Hepatocyte (in vitro differentiated cells): Measurements from ENCODE around the gene ERMAP. TPM values are rescaled to one million over a fixed set of nuclear protein-coding genes. Genes with fewer than 3 reads are reported as not detected.

Source experiments
- DNase-seq: peaks from one replicate; pipeline ENCODE4 v3.0.0-alpha.2; 2016; ENCODE audit warnings: low spot score
- H2AFZ ChIP-seq: fragments of 200-600 bp; sonication (generic); 2 replicates; pipeline ENCODE4 v1.6.0; 2016; ENCODE audit warnings: antibody characterized with exemption, mild to moderate bottlenecking
- H3K27ac ChIP-seq: fragments of 200-600 bp; sonication (generic); 2 replicates; pipeline ENCODE4 v1.5.1; 2016; ENCODE audit warnings: mild to moderate bottlenecking
- H3K27me3 ChIP-seq: fragments of 200-600 bp; sonication (generic); 2 replicates; pipeline ENCODE4 v1.6.1; 2016
- H3K36me3 ChIP-seq: fragments of 200-600 bp; sonication (generic); replicated peaks from 2 replicates; pipeline ENCODE4 v1.5.1; 2016; ENCODE audit warnings: low read depth; ENCODE audit not compliant: insufficient read depth
- H3K4me1 ChIP-seq: fragments of 200-600 bp; sonication (generic); 2 replicates; pipeline ENCODE4 v1.5.1; 2016; ENCODE audit warnings: mild to moderate bottlenecking, moderate library complexity; ENCODE audit not compliant: insufficient read depth
- H3K4me2 ChIP-seq: fragments of 200-600 bp; sonication (generic); 2 replicates; pipeline ENCODE4 v1.6.0; 2016
- H3K4me3 ChIP-seq: fragments of 200-600 bp; sonication (generic); 2 replicates; pipeline ENCODE4 v1.5.1; 2016; ENCODE audit warnings: mild to moderate bottlenecking
- H3K79me2 ChIP-seq: fragments of 200-600 bp; sonication (generic); 2 replicates; pipeline ENCODE4 v1.6.0; 2017; ENCODE audit warnings: mild to moderate bottlenecking
- H3K9me2 ChIP-seq: fragments of 200-600 bp; sonication (generic); replicated peaks from 2 replicates; pipeline ENCODE4 v1.6.0; 2017; ENCODE audit warnings: mild to moderate bottlenecking; ENCODE audit not compliant: insufficient read depth
- H3K9me3 ChIP-seq: fragments of 200-600 bp; sonication (generic); 2 replicates; pipeline ENCODE4 v1.5.1; 2016; ENCODE audit warnings: low read depth, mild to moderate bottlenecking
- H4K20me1 ChIP-seq: fragments of 200-600 bp; sonication (generic); 2 replicates; pipeline ENCODE4 v1.6.0; 2016; ENCODE audit warnings: mild to moderate bottlenecking; ENCODE audit not compliant: insufficient read depth, poor library complexity, severe bottlenecking
- CTCF ChIP-seq: fragments of 200-600 bp; sonication (generic); IDR thresholded peaks from 2 replicates; pipeline ENCODE4 v1.5.1; 2016; ENCODE audit warnings: antibody characterized with exemption, mild to moderate bottlenecking; ENCODE audit not compliant: poor library complexity
- EZH2 ChIP-seq: fragments of 200-600 bp; sonication (generic); IDR thresholded peaks from 2 replicates; pipeline ENCODE4 v1.6.1; 2016; ENCODE audit warnings: antibody characterized with exemption, mild to moderate bottlenecking, borderline replicate concordance
- EZH2phosphoT487 ChIP-seq: fragments of 200-600 bp; sonication (generic); IDR thresholded peaks from one replicate; pipeline ENCODE4 v1.6.1; 2018; ENCODE audit warnings: antibody characterized with exemption, mild to moderate bottlenecking, low read depth, moderate library complexity; ENCODE audit not compliant: unreplicated experiment, severe bottlenecking
- WGBS: methylation state at CpG from one replicate; pipeline ENCODE4 v1.1.6; 2016; ENCODE audit warnings: low lambda C conversion rate; ENCODE audit errors: missing lambda C conversion rate; 5-methylcytosine and 5-hydroxymethylcytosine counted together
- polyA plus RNA-seq: library from polyadenylated mRNA; unstranded; fragments of >200 nt; fragmentation: Nextera tagmentation; extraction: Ambion mirVana; gene quantifications from 2 replicates; pipeline ENCODE4 v1.2.1, GENCODE V29; 2016
- total RNA-seq: library from RNA; depleted of rRNA; stranded (reverse); fragments of >200 nt; gene quantifications from 2 replicates; pipeline ENCODE4 v1.2.3, GENCODE V29; 2014

ERMAP gene
- total and polyA plus RNA-seq, 2 experiments from 2014 or later = 6.2 to 20.4 TPM

GRCh38 chr1:42845866-42846256 is 28.9 kb downstream of the ERMAP start:
- peaks cover 4% of the 10 kb centered on the region for H3K4me1 ChIP-seq
- H3K27ac ChIP-seq = no peak overlapping the region
- H3K79me2 ChIP-seq = peaks cover 15% of the 10 kb centered on the region
- H3K36me3 ChIP-seq = no peaks in the 10 kb centered on the region
- no peaks in the 10 kb centered on the region for H3K9me3 ChIP-seq
- 10% methylated on average over 10 of the region's 10 CpGs for WGBS
- H4K20me1 ChIP-seq = no peaks in the 10 kb centered on the region
- H2AFZ ChIP-seq = peak overlapping the region; percentile 88
- no peak for TF ChIP-seq CTCF
- TF ChIP-seq EZH2phosphoT487 = no peak
- no peak for TF ChIP-seq EZH2
- no peaks in the 10 kb centered on the region for H3K27me3 ChIP-seq
- peak overlapping the region; percentile 78 for H3K4me2 ChIP-seq
- H3K9me2 ChIP-seq = no peaks in the 10 kb centered on the region
- DNase-seq = no peak
- H3K4me3 ChIP-seq = peak overlapping the region; percentile 52

- Histone ChIP-seq H3K9me3 (no peaks in the 10 kb centered on the region), H4K20me1 (no peaks in the 10 kb centered on the region), H3K79me2 (peaks cover 15% of the 10 kb centered on the region), H3K4me1 (peaks cover 4% of the 10 kb centered on the region), H3K4me3 (peak within 1 kb of the TSS; percentile 62), H3K4me2 (peak within 1 kb of the TSS; percentile 90), H2AFZ (peak within 1 kb of the TSS; percentile 88), H3K27me3 (no peaks in the 10 kb centered on the region), H3K9me2 (no peaks in the 10 kb centered on the region), H3K27ac (peak within 1 kb of the TSS; percentile 36), H3K36me3 (no peaks in the 10 kb centered on the region)
- DNase-seq = peak; percentile 96
- WGBS = 1% methylated on average over 38 of the region's 50 CpGs
- peak; percentile 52 for TF ChIP-seq CTCF
- TF ChIP-seq EZH2phosphoT487 = no peak
These were observed 29.6 kb downstream of the ERMAP start, which contains the start of gene ZNF691 for GRCh38 chr1:42846257-42847110. Gene ZNF691 (plus strand): TSS chr1:42846613. CDS start chr1:42849659, 3,046 bp downstream.

GRCh38 chr1:42847111-42847595 is 30.2 kb downstream of the ERMAP start:
- peak overlapping the region; percentile 90 for H3K4me2 ChIP-seq
- H3K27me3 ChIP-seq = no peaks in the 10 kb centered on the region
- H3K79me2 ChIP-seq = peaks cover 15% of the 10 kb centered on the region
- H4K20me1 ChIP-seq = no peaks in the 10 kb centered on the region
- DNase-seq = no peak
- H3K9me2 ChIP-seq = no peaks in the 10 kb centered on the region
- peak overlapping the region; percentile 72 for H2AFZ ChIP-seq
- H3K4me1 ChIP-seq = peaks cover 5% of the 10 kb centered on the region
- peak overlapping the region; percentile 62 for H3K4me3 ChIP-seq
- H3K27ac ChIP-seq = peak overlapping the region; percentile 36
- 15% methylated on average over 6 of the region's 6 CpGs for WGBS
- no peaks in the 10 kb centered on the region for H3K36me3 ChIP-seq
- no peaks in the 10 kb centered on the region for H3K9me3 ChIP-seq
- no peak for TF ChIP-seq EZH2phosphoT487
- TF ChIP-seq CTCF = no peak
- TF ChIP-seq EZH2 = no peak
